GM19193 (cell line): ENCODE data around the gene TAC3.

Source experiments
- POLR2A ChIP-seq: IDR thresholded peaks from 4 replicates; pipeline ENCODE4 v1.6.1; 2011; ENCODE audit not compliant: insufficient read depth, insufficient read length; ENCODE audit errors: extremely low read depth

TAC3 gene

DNA sequence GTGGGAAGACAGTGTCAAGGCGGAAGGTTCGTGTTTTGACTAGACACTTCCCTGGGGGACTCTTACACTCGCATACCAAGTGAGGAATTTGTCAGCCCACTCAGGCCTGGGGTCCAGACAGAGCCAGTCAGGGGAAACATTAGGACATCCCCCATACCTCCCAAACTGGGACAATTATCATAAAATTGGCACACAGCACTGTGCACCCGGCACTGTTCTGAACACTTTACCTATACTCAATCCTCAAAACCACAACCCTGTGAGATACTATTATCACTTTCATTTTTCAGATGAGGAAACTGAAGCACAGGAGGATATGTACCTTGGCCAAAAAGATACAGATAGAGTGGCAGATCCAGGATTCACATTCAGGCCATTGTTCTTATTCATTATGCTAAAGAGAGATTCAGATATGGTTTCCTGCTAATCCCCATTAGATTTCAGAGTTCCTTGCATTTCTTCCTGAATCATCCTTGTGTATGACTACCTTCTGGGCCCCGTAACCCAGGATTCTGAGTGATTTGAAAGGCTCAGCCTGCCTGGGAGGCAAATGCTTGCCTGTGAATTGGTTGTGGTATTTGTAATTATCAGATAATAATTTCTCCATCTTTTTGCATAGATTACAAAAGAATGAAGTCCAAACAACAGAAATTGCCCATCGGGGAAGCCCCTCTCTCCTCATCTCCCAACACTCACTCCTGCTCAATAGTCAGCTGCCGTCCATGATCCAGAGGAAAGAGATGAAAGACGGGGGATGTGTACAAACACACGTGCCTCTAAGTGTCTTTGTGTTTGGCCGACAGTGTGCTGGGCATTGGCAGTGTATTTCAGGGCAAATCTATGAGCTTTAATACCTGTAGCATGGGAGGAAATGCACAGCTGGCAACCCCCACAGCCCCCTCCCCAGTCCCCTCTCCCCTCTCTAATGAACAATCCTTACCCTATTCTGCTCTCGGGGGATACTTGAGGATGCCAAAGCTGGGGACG lies 4.6 kb downstream of the TAC3 start:
- TF ChIP-seq POLR2A, result no peak

- TF ChIP-seq POLR2A, result no peak
Measured at GRCh38 chr12:57010627-57011247, 5.6 kb downstream of the TAC3 start.

DNA sequence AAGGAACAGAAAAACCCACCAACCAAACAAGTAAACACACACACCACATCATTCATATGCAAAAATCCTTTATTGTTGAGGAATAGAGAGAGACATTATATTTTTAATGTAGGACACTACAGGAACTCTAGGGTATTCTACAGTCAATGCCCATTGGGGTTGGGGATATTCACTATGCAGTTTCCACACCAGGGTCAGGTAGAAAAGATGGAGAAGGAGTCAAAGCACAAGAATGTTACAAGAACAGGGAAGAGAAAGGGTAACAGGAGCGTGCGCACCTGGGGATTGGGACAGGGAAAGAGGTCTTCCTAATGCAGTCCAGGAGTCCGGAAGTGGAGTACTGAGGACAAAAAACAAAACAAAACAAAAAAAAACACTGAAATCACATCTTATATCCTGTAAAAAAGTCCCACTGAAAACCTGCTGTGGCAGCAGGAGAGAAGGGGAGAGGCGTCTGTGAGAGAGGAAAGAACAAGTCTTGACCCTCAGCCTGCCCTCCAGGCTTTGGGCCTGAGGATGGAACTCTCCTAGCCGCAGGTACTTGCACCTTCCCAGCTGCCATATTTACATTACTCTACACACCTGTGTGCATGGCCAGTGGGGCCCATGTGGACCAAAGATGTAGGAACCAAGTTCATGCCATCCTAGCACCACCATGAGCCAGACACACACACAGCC lies 6.2 kb downstream of the TAC3 start:
- TF ChIP-seq POLR2A, result no peak

DNA sequence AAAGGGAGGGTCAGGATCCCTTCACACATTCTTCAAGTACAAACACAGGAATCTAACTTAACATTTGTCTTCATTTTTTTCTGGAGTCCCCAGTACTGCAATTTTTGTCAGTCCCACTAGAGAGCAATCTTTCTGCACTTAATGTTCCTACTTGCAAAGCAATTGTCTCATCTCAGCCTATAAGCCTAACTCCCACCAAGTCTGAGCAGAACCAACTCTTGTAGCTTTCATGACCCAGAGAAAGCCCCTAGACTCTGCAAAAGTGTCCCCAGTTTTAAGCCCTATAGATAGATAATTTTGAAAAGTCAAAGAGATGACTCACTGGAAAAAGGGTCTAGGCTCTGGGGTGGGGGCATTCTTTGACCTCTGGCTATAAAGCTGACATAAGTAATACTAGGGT lies 8.2 kb downstream of the TAC3 start:
- no peak for TF ChIP-seq POLR2A

- TF ChIP-seq POLR2A, result no peak
Measured at GRCh38 chr12:57006809-57007475, 9.4 kb downstream of the TAC3 start.

- peak; percentile 81 for TF ChIP-seq POLR2A
Measured at GRCh38 chr12:57005980-57006808, 10.1 kb downstream of the TAC3 start, which contains the start of gene ZBTB39. Gene ZBTB39, minus strand, starts transcription at chr12:57006546. Its CDS starts 1,629 bp downstream, at chr12:57004917.

GRCh38 chr12:57004651-57005050 lies 11.7 kb downstream of the TAC3 start:
- TF ChIP-seq POLR2A, result no peak

DNA sequence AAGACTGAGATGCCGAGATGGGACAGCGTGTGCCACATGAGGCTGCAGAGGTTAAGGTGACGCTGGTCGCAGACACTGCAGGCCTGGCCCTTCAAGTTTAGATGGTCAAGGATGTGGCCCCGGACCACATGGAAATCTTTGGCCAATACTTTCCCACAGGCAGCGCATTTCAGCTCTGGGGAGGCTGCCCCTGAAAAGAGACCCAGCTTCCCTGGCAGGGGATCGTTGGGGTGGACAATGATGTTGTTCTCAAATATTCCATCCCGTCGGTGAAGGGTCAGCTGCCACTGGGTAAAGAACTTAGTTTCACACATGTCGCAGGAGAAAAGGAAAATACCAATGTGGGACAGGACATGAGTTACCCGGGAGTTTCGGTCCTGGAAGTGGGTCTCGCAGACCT lies 12.9 kb downstream of the TAC3 start:
- no peak for TF ChIP-seq POLR2A

GRCh38 chr12:57001448-57001906 lies 14.9 kb downstream of the TAC3 start:
- no peak for TF ChIP-seq POLR2A

- TF ChIP-seq POLR2A, result no peak
Measured at GRCh38 chr12:57000393-57000792, 15.9 kb downstream of the TAC3 start.

GRCh38 chr12:56999456-56999855 lies 16.9 kb downstream of the TAC3 start:
- no peak for TF ChIP-seq POLR2A

DNA sequence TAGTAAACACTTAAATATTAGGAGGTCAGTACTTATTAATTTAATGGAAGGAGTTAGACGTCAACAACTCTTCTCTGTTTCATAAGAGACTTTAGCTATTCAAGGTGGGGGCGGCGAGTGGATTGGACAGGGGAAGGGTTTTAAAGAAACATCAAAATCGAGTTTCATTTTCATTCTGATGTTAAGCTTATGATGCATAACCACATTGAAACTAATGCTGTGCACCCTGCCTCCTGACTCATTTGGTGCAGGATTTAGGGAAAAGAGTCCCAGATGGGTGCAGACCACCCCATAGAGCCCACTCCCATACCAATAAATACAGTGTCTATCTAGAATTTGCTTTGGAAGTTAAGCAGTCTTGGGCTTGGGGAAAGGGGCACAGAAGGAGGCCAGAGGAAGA lies 17.3 kb downstream of the TAC3 start:
- no peak for TF ChIP-seq POLR2A

DNA sequence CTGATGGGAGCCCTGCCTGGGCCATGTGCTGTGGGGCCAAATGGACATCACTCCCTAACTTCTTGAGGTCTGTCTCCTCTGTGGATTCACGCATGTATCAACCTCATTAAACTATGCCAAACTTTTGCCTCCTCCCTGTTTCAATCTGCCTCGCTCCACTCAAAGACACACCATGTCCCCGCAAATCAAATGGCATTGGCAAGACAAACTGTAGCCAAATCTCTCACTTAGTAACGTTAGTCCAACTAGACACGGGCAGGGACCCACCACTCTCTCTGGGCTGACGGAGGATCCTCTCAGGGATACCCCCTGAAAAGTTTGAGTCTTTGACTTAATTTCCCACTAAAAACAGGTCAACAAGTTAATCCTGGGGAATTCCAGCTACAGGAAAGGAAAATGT lies 18.0 kb downstream of the TAC3 start:
- no peak for TF ChIP-seq POLR2A
